Stimulated activated CD8-positive, alpha-beta memory T cell treated with anti-CD3 and anti-CD28 coated beads, Interleukin-15, amount 100 ng/mL, for 1 hour (primary cell): Measurements from ENCODE around the gene LILRB2.
"Not testable (repeated sequence)": the region's sequence is repeated elsewhere in the genome, so short reads cannot be mapped to it uniquely, and the experiment has no call there.

Experiments
- DNase-seq: peaks from one replicate; pipeline ENCODE4 v3.0.0-alpha.2; 2020; ENCODE audit warnings: low read depth

LILRB2 gene

GRCh38 chr19:54272181-54272580 lies 8.7 kb downstream of the LILRB2 start:
- DNase-seq = not testable (repeated sequence)

GRCh38 chr19:54271587-54271986 lies 9.3 kb downstream of the LILRB2 start:
- not testable (repeated sequence) for DNase-seq

GRCh38 chr19:54271106-54271505 lies 9.8 kb downstream of the LILRB2 start:
- no peak for DNase-seq

DNA sequence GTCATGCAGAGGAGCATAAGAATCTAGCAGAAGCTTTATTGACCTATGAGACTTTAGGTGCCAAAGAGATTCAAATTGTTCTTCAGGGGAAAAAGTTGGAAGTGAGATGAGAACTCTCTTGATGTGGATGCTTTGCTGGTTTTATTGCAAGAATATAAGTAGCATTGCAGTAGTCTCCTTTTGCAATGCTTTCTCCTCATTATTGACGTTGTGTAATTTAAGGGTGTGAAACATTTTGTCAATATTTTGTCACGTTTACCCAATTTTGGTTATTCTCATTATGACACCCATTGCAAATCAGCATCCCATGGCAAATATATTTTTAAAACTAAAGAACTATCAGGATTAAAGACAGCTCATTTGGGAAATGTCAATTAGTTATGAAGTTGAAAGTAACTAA lies 12.0 kb downstream of the LILRB2 start:
- DNase-seq = no peak

DNA sequence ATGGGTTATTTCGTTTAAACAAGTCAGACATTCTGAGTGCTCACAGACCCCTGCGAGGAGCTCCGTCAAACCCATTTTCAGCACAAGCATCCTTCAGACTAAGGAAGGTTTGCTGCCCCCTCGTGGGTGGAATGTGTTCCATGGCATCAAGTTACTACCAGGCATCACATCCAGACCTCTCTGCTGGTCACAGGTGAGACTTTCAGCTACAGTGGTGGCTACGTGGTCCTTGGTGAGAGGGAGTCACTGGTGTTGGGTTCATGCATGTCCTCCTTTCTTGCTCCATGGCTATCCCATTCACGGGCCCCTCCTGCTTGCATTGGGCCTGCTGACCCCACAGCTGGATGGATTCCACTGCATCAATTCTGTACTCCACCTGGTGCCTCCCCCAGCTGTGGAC lies 14.8 kb downstream of the LILRB2 start:
- DNase-seq = peak; percentile 57

- no peak for DNase-seq
These were observed 18.4 kb downstream of the LILRB2 start for GRCh38 chr19:54262470-54262869.

DNA sequence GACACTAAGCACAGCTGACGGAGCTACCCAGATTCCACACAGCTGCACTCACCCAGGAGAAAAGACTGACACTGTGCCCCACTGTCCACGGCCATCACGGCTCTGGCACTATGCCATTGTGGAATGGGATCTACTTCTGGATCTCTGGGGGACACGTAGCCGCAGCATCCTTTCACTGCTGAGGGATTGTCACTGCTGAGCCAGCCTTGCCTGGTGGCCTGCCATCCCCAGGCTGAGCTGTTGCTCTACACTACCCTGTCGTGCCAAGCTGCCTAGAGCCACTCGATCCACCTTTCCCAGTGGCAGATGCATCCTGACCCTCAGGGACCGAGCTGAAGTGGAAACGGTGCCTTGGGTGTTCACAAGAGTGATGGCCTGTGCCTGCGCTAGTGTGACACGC lies 18.8 kb downstream of the LILRB2 start:
- no peak for DNase-seq

DNA sequence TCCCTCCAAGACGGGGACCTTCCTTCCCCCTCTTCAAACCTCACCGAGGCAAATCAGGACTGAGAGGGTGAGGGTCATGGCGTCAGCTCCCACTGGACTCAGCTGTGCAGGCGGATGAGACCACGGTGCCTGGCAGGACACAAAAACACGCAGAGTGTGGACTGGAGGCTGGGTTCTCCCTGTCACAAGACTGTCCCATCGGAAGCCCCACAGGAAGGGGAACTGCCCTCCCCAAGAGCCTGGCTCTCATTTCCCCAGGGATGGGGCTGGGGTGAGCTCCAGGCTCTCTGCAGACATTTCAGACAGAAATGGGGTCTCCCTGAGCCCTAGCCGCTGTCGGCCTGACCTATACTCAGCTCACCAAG lies 23.8 kb downstream of the LILRB2 start, which contains the start of gene LILRB5:
Gene LILRB5, minus strand, starts transcription at position 158 of the 365 bp plus-strand sequence. Its CDS starts 80 bp downstream, at position 78.
- no peak for DNase-seq

- DNase-seq = no peak
These were observed 24.4 kb downstream of the LILRB2 start for GRCh38 chr19:54256250-54257115.

GRCh38 chr19:54255105-54255775 lies 25.7 kb downstream of the LILRB2 start:
- no peak for DNase-seq

DNA sequence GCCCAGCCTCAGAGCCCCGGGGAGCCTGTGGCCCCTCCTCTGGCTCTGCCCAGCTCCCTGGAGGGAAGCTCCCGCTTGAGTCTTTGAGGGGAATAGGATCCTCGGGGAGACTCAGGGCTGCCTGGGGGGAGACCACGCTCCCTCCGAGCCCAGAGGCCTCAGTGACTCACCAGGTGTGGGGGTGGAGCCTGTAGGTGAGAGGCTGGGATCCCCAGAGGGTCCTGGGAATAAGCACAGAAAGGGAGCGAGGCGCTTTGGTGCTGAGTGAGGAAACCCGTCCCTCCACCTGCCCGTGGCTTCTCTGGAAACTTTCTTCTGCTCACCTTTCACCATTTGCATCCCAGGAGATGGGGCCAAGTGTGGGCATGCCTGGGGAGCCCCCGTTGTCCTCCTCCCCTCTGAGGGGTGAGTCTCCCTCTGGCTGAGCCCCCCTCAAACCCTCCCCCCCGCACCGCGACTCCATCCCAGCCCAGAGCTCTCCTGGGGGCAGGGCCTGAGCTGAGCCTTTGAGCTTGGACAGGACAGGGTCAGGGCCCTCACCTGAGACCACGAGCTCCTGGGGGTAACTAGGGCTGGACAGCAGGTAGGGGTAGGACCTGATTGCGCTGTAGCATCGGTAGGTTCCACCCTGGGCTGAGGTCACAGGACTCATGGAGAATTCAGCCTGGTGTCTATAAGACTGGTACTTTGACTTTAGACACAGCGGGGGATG lies 26.6 kb downstream of the LILRB2 start:
- no peak for DNase-seq

- no peak for DNase-seq
These were observed 27.3 kb downstream of the LILRB2 start for GRCh38 chr19:54253331-54254194.

GRCh38 chr19:54252845-54253244 lies 28.1 kb downstream of the LILRB2 start:
- no peak for DNase-seq

DNA sequence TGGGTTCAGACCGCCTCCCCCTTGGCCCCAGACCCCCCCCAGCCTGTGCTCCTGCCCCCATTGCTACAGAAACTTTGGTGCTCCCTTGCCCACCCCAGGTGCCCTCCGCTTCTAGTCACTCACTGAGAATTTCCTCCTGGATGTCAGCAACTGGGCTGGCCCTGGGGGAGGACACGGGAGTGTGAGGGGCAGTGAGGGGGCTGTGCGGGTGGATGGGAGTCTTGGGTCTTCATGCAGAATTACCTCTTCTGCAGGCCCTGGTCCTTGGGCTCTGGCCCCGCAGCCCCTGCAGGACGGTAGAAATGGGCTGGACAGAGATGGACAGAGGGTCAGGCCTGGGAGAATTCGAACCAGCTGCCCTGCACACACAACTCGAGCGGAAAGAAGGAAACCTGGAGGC lies 28.7 kb downstream of the LILRB2 start:
- no peak for DNase-seq

DNA sequence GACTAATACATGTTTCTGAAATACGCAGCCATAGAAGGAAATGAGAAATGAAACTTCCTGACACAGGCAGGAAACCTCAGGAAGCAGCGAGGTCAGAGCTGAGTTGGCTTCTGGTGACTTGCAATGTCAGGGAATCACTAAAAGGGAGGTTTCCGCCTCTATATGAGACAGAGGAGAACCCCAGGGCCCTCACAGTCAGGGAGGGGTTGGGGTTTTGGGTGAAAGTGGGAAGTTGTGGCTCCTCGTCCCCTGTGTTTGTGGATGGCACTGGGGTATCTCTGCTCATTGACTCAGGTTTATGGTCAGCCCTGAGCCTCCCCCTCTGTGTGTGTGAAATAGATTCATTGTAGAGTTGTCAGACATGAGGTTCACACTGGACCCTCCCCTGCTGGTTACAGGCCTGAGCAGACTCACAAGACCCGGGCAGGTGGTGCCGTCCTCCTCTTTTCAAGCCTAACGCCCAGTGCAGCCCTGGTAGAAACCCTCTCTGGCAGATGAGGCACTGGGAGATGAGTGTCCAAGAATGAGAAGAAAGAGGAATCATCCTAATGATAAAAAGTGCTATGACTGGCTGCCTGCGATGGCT lies 32.8 kb downstream of the LILRB2 start:
- DNase-seq = no peak

- DNase-seq = no peak
These were observed 33.6 kb downstream of the LILRB2 start for GRCh38 chr19:54247106-54247930.

- no peak for DNase-seq
These were observed 35.0 kb downstream of the LILRB2 start for GRCh38 chr19:54245936-54246335.

- DNase-seq = not testable (repeated sequence)
These were observed 37.1 kb downstream of the LILRB2 start for GRCh38 chr19:54243809-54244208.

DNA sequence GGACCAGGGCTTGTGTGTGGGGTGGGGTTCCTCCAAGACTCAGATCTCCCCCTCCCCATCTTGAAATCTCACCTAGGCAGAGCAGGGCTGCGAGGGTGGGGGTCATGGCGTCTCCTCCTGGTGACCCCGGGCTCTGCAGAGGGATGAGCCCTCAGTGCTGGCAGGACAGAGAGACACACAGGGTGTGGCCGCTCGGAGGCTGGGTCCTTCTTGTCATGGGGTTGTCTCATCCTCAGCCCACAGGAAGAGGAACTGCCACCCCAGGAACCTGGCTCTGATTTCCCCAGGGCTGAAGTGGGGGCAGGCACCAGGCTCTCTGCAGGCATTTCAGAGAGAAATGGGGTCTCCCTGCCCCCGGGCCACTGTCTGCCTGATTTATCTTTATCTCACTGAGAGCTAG lies 38.3 kb downstream of the LILRB2 start, which contains the start of gene LILRA6:
Gene LILRA6, minus strand, starts transcription at position 145 of the 400 bp plus-strand sequence.
- not testable (repeated sequence) for DNase-seq

- not testable (repeated sequence) for DNase-seq
These were observed 38.7 kb downstream of the LILRB2 start for GRCh38 chr19:54242234-54242633.
